Measurements from ENCODE around the gene ITPRIP. TPM values are rescaled to one million over a fixed set of nuclear protein-coding genes. Genes with fewer than 3 reads are reported as not detected.

The ITPRIP gene
- total RNA-seq, 4 donors from 2014 or later = 22.6 to 58.2 (median 39.9) TPM

DNA sequence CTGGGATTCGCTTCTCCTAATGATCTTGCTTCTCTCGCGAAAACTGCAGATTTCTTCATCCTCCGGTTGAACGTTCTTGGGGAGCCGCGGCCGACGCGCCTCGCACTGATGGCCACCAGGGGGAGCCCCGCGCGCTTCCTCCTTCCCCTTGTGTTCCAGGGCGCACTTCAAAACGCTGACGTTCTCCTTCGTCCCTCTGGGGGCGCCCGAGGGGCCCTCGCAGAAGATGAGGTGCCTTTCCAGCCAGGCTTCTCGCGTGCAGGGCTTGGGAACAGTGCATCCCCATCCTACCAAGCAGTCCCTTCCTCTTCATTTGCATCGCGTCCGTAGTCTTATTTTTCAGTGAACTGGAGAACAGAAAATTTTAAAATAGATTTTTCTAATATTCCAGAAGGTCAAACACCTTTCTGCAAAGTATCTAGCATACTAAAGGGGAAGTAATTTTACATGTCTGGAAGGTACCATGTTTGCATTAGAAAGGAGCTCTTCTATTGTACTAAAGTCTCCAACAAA is 46.8 kb downstream of the ITPRIP start:
- Histone ChIP-seq H3K36me3 (no peaks in the 10 kb centered on the region), H3K27me3 (no peaks in the 10 kb centered on the region), H3K4me3 (no peak overlapping the region), H3K27ac (no peak overlapping the region), H3K4me1 (peaks cover 0 to 11% (median 0%) of the 10 kb centered on the region in 4 donors), H3K9me3 (no peaks in the 10 kb centered on the region)
- DNase-seq (ENCODE audit: low spot score in 2 of 2) = peak; percentile 81 to 86
- TF ChIP-seq POLR2A (IDR thresholded peaks at IDR 0.05) (no peak), EP300 (IDR thresholded peaks at IDR 0.05) (peak; percentile 29 to 73)
- TF ChIP-seq, protein P1, sequence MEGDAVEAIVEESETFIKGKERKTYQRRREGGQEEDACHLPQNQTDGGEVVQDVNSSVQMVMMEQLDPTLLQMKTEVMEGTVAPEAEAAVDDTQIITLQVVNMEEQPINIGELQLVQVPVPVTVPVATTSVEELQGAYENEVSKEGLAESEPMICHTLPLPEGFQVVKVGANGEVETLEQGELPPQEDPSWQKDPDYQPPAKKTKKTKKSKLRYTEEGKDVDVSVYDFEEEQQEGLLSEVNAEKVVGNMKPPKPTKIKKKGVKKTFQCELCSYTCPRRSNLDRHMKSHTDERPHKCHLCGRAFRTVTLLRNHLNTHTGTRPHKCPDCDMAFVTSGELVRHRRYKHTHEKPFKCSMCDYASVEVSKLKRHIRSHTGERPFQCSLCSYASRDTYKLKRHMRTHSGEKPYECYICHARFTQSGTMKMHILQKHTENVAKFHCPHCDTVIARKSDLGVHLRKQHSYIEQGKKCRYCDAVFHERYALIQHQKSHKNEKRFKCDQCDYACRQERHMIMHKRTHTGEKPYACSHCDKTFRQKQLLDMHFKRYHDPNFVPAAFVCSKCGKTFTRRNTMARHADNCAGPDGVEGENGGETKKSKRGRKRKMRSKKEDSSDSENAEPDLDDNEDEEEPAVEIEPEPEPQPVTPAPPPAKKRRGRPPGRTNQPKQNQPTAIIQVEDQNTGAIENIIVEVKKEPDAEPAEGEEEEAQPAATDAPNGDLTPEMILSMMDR (IDR thresholded peaks at IDR 0.05) = peak; percentile 99 to 100 (median 99)
- WGBS, 2 donors = 0 to 1% methylated on average over 26 of the region's 26 CpGs

- TF ChIP-seq, protein P1 (IDR thresholded peaks at IDR 0.05) = no peak
- TF ChIP-seq EP300 (IDR thresholded peaks at IDR 0.05) = no peak
- TF ChIP-seq POLR2A (IDR thresholded peaks at IDR 0.05) = no peak
- no peaks in the 10 kb centered on the region for H3K36me3 ChIP-seq
- 42 to 50% methylated on average over 1 of the region's 1 CpG for WGBS, 2 donors
- H3K4me1 ChIP-seq = peaks cover 0 to 11% (median 0%) of the 10 kb centered on the region in 4 donors
- no peaks in the 10 kb centered on the region for H3K9me3 ChIP-seq
- no peak overlapping the region for H3K27ac ChIP-seq
- H3K27me3 ChIP-seq = no peaks in the 10 kb centered on the region
- H3K4me3 ChIP-seq = no peak overlapping the region
- no peak for DNase-seq (ENCODE audit: low spot score in 2 of 2)
Observed at GRCh38 chr10:104288355-104288754, 49.9 kb downstream of the ITPRIP start.

GRCh38 chr10:104286939-104287338 is 51.3 kb downstream of the ITPRIP start:
- peaks cover 0 to 11% (median 0%) of the 10 kb centered on the region in 4 donors for H3K4me1 ChIP-seq
- no peak for TF ChIP-seq POLR2A (IDR thresholded peaks at IDR 0.05)
- no peak for TF ChIP-seq EP300 (IDR thresholded peaks at IDR 0.05)
- TF ChIP-seq, protein P1 (IDR thresholded peaks at IDR 0.05) = no peak
- 86 to 92% methylated on average over 2 of the region's 2 CpGs for WGBS, 2 donors
- DNase-seq (ENCODE audit: low spot score in 2 of 2) = no peak
- no peaks in the 10 kb centered on the region for H3K27me3 ChIP-seq
- no peaks in the 10 kb centered on the region for H3K36me3 ChIP-seq
- H3K9me3 ChIP-seq = no peaks in the 10 kb centered on the region
- no peak overlapping the region for H3K27ac ChIP-seq
- H3K4me3 ChIP-seq = no peak overlapping the region

- DNase-seq (ENCODE audit: low spot score in 2 of 2) = no peak
- no peaks in the 10 kb centered on the region for H3K36me3 ChIP-seq
- H3K4me1 ChIP-seq = no peaks in the 10 kb centered on the region
- WGBS, 2 donors = 64 to 71% methylated on average over 7 of the region's 7 CpGs
- H3K27me3 ChIP-seq = no peaks in the 10 kb centered on the region
- H3K9me3 ChIP-seq = no peaks in the 10 kb centered on the region
- TF ChIP-seq POLR2A (IDR thresholded peaks at IDR 0.05) = no peak
- TF ChIP-seq EP300 (IDR thresholded peaks at IDR 0.05) = no peak
- TF ChIP-seq, protein P1 (IDR thresholded peaks at IDR 0.05) = no peak
- H3K27ac ChIP-seq = no peak overlapping the region
- H3K4me3 ChIP-seq = no peak overlapping the region
Observed at GRCh38 chr10:104284846-104285245, 53.4 kb downstream of the ITPRIP start.

- DNase-seq (ENCODE audit: low spot score in 2 of 2) = no peak
- Histone ChIP-seq H3K4me3 (no peak overlapping the region), H3K36me3 (no peaks in the 10 kb centered on the region), H3K27ac (no peak overlapping the region), H3K4me1 (no peaks in the 10 kb centered on the region), H3K9me3 (no peaks in the 10 kb centered on the region), H3K27me3 (no peaks in the 10 kb centered on the region)
- TF ChIP-seq EP300 (IDR thresholded peaks at IDR 0.05) = no peak
- TF ChIP-seq POLR2A (IDR thresholded peaks at IDR 0.05) = no peak
- TF ChIP-seq, protein P1 (IDR thresholded peaks at IDR 0.05) = no peak
- 84% methylated on average over 3 of the region's 3 CpGs for WGBS, 2 donors
Observed at GRCh38 chr10:104281694-104282093, 56.6 kb downstream of the ITPRIP start.

Data from tibial nerve (tissue), 4 donors.